NCI-H1092 (cell line): ENCODE results near the gene MGAT4B.
"Not testable (repeated sequence)": the region's sequence is repeated elsewhere in the genome, so short reads cannot be mapped to it uniquely, and the experiment has no call there.

ENCODE experiments used
- DNase-seq: peaks from one replicate; lab custom pipeline; 2025; lab: John Stamatoyannopoulos, UW

Gene MGAT4B

DNA sequence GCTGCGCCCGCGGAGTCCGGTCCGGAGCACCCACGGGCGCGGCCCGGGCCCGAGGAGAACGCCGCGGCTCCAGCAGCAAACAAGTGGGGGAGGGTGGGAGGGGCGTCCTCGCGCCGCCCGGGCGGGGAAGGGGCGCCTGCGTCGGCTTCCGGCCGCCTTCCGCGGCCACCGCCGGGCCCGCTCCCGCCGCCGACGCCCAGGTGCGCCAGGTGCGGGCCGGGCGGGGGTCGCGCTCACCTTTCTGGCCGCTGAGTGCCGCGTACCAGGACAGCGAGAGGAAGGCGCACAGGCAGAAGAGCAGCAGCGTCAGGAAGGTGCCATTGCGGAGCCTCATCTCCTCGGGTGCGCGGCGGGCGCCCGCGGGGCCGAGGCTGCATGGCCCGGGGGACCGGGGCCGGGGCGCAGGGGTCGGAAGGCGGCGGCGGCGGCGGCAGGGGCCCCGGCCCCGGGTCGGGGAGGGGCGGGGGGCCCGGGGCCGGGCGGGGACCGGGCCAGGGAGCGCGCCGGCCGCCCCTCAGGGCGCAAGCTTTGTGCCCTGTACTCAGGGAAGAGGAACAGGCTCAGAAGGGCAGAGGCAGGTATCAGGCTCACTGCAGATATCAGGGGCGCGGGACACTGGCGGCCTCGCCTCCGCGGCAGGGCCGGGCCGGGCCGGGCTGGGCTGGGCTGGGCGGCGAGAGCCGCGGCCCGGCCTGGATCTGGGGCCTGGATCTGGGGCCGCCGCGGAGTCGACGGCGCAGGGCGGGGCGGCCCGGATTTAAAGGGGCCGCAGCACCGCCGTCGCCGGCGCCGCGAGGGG lies at the start of gene MGAT4B:
Gene MGAT4B, minus strand, starts transcription at position 617 of the 799 bp plus-strand sequence. Its CDS starts 283 bp downstream, at position 334.
- peak; percentile 28 for DNase-seq

DNA sequence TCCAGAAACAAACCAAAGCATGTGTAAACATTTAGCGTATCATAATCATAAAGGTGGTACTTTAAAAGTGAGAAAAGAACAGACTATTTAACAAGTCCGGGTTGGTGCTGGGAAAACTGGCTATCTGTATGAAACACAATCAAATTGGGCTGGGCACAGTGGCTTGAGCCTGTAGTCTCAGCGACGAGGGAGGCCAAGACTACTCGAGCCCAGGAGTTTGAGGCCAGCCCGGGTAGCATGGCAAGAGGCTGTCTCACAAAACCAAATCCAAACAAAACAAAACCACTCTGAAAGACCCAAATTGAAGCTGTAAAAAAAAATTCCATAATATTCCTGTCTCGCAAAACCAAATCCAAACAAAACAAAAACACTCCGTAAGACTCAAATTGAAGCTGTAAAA lies 47.7 kb upstream of the MGAT4B start:
- DNase-seq, result no peak

DNA sequence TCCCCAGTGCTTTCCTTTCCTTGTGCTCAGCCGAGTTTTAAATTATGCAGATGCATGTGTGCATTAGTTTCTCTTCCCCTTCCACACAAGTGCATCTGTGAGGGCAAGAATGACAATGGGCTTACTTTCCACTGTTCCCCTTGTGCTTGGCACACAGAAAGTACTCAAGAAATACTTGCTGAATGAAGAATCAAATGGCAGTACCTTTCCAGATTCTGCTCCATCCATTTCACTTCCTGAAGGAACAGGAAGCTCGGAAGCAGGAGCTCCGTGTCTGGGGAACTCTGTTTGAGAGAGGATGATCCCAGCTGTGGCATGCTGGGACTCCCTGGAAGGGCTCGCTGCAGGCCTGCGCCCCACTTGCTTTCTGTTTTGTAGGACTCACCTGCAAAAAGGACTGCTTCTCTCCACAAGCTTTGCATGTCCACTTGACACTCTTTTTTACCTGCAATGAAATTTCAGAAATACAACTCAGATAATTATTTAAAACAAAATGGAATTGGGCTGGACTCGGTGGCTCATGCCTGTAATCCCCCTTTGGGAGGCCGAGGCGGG lies 46.4 kb upstream of the MGAT4B start:
- DNase-seq, result no peak

DNA sequence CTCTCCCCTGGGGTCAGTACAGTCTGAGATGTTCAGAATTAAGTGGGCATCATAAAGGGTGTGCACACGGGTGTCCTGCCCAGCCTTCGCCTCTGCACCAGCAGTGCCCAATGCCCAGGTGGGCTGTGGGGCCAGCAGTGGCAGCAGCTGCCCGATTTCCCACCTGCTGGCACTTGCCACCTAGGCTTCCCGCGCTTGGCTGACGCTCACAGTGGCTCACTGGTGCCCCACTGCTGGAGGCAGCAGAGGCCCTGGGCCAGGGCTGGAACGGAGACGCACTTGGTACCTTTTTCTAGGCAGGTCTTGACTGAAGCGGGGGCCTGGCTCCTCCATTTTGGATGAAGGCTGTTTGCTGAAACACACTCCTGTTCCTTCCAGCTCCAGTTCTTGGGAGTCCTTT lies 35.0 kb upstream of the MGAT4B start:
- DNase-seq, result no peak

- DNase-seq, result no peak
Observed at GRCh38 chr5:179840766-179841165, 34.1 kb upstream of the MGAT4B start.

DNA sequence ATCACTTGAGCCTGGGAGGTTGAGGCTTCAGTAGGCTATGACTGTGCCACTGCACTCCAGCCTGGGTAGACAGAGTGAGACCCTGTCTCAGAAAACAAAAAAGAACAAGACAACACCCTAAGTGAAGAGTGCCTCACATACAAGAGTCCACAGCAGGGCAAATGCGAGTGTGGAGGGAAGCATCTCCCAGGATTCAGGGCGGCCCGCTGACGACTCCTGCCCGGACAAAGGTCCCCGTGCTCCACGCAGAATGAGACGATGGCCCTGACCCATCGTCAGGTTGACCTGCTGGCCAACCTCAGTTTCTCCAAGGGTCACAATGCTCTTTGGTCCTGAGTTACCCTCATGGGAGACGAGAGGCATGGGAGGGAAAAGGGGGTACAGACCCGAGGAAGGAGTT lies 33.7 kb upstream of the MGAT4B start:
- DNase-seq, result no peak

DNA sequence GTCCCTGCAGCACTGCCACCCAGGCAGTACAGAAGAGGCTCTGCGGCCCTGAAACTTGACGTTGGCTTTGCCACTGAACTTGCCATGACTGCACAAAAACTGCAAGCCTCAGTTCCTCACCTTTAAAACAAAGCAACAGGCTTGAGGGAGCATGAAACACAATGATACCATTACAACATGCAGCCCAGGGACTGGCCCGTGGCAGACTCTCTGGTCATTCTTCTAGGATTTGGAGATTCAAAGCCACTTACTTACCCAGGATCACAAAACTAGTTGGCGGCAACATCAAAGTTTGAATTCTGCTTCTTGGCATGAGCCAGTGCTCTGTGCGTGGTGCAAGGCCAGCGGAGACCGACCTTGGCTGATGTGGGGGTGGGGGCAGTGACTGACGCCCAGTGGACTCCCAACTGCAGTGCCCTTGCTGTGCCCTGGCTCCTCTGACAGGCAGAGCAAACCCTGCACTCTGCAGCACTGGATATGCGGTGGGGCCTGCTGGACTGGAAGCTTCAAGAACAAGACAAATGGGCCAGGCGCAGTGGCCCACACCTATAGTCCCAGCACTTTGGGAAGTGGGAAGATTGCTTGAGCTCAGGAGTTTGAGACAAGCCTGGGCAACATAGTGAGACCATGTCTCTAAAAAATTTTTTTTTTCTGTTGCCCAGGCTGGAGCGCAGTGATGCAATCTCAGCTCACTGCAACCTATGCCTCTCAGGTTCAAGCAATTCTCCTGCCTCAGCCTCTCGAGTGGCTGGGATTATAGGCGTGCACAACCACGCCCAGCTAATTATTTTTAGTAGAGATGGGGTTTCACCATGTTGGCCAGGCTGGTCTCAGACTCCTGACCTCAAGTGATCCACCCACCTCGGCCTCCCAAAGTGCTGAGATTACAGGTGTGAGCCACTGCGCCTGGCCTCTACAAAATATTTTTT lies 32.9 kb upstream of the MGAT4B start:
- DNase-seq, result no peak

GRCh38 chr5:179837076-179838011 lies 30.7 kb upstream of the MGAT4B start:
- DNase-seq, result no peak

- DNase-seq, result no peak
Observed at GRCh38 chr5:179836225-179837019, 29.8 kb upstream of the MGAT4B start.

DNA sequence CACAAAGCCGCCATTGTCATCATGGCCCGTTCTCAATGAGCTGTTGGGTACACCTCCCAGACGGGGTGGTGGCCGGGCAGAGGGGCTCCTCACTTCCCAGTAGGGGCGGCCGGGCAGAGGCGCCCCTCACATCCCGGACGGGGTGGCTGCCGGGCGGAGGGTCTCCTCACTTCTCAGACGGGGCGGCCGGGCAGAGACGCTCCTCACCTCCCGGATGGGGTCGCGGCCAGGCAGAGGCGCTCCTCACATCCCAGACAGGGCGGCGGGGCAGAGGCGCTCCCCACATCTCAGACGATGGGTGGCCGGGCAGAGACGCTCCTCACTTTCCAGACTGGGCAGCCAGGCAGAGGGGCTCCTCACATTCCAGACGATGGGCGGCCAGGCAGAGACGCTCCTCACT lies 28.2 kb upstream of the MGAT4B start:
- not testable (repeated sequence) for DNase-seq

DNA sequence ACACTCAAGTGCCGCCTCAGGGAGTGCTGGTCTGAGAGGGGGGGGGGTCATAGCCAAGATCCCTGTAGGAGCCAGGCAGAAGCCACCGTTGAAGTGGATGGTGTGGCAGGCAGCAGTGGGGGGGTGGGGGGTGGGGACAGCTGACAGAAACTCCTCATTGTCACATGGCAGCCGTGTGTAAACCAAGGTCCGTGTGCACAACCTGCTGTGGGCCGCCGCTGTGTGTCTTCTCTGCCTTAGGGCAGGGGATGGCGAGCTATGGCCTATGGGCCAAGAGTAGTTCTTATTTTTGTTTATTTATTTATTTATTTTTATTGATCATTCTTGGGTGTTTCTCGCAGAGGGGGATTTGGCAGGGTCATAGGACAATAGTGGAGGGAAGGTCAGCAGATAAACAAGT lies 27.5 kb upstream of the MGAT4B start:
- DNase-seq, result no peak

GRCh38 chr5:179833709-179834070 lies 27.0 kb upstream of the MGAT4B start:
- no peak for DNase-seq

DNA sequence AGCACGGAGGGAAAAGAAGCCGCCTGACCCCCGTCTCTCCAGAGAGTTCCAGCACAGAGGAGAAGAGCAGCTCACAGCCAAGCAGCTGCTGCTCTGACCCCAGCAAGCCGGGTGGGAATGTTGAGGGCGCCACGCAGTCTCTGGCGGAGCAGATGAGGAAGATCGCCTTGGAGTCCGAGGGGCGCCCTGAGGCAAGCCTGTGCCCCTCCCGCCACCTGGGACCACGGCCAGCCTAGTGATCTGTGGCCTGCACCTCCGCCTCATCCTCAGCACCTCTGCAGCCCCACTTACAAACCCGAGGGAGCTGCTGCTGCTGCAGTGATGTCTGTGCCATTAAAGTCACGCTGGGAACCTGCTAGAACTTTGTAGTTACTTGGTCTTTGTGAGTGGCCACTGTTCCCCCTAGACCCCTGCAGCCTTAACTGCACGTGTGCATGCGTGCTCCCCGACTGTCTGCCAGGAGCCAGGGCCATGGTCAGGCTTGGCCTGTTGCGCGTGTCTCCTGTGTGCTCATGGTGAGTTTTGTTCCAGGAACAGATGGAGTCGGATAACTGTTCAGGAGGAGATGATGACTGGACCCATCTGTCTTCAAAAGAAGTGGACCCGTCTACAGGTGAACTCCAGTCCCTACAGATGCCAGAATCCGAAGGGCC lies 26.5 kb upstream of the MGAT4B start:
- DNase-seq, result no peak

DNA sequence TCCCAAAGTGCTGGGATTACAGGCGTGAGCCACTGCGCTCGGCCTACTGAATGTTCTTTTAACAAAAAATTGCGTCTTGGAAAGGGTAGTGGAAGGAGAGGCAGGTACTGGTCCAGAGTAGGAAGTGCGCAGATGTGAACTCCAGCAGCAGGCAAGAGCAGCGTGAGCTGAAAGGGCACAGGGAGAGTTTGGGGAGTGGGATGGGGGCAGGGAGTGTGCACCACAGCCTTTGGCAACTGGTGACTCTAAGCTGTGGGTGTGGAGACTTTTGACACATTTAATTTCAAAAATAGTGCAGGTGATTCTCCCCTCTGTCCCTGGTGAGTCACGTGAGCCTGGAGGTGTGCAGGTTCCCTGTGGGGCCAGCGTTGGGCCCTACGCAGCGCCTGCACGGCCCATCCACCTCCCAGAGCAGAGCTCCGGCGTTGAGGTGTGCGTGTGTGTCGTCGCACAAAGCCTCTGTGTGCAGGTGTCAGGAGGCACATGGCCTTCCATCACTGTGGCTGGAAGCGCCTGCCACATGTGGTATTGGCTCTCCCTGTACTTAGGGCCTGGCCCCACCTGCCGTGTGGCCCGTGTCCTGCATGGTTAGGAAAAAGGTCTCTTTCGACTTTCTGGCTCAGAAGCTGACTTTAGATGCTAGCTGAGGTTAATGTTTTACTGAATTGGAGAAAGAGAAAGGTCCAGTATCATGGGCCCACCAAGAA lies 25.5 kb upstream of the MGAT4B start:
- DNase-seq, result no peak

GRCh38 chr5:179830818-179831468 lies 24.3 kb upstream of the MGAT4B start:
- DNase-seq, result no peak

- DNase-seq, result no peak
Observed at GRCh38 chr5:179829732-179830435, 23.2 kb upstream of the MGAT4B start.

- no peak for DNase-seq
Observed at GRCh38 chr5:179828756-179829421, 22.2 kb upstream of the MGAT4B start.

DNA sequence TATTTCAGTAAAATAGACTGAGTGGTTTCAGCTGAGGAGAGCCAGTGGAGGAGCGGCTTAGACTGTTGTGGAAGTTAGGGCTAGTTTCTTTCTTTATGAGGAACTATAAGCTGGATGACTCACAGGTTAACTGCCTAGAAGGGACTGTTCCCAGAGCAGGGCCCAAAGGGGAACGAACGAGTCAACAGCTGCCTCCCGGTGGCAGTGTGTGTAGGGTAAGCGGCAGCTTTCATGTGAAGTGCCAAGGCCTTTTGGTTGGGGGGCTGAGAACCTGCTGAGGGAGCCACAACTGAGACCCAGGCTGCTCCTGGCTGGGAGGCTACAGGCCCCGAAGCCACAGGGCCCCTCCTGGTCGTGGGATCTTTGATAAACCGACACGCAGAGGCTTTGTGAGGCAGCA lies 21.0 kb upstream of the MGAT4B start:
- no peak for DNase-seq
